Stimulated activated memory B cell treated with anti-CD40 and anti-IgM and Interleukin-4, amounts not matched to agents 10 μg/mL and 1 μg/mL and 100 μg/mL, for 72 hours (primary cell): ENCODE results near the gene FKBP15.
"Not testable (repeated sequence)": the region's sequence is repeated elsewhere in the genome, so short reads cannot be mapped to it uniquely, and the experiment has no call there.

ENCODE experiments used
- ATAC-seq: fragments of 150-1000 bp; cut with Tn5 transposase; 2 replicates; pipeline ENCODE4 v1.10.0; 2021
- H3K27ac Mint-ChIP-seq: one replicate; pipeline ENCODE4 v1.8.0; 2022; ENCODE audit warnings: mild to moderate bottlenecking, mixed read lengths
- H3K27me3 Mint-ChIP-seq: one replicate; pipeline ENCODE4 v1.8.0; 2022; ENCODE audit warnings: mixed read lengths
- H3K36me3 Mint-ChIP-seq: one replicate; pipeline ENCODE4 v1.8.0; 2022; ENCODE audit warnings: mixed read lengths
- H3K4me1 Mint-ChIP-seq: one replicate; pipeline ENCODE4 v1.8.0; 2022; ENCODE audit warnings: mixed read lengths
- H3K4me3 Mint-ChIP-seq: one replicate; pipeline ENCODE4 v1.8.0; 2022; ENCODE audit warnings: mild to moderate bottlenecking, moderate library complexity, mixed read lengths
- H3K9me3 Mint-ChIP-seq: one replicate; pipeline ENCODE4 v1.8.0; 2022; ENCODE audit warnings: mixed read lengths

FKBP15 gene

DNA sequence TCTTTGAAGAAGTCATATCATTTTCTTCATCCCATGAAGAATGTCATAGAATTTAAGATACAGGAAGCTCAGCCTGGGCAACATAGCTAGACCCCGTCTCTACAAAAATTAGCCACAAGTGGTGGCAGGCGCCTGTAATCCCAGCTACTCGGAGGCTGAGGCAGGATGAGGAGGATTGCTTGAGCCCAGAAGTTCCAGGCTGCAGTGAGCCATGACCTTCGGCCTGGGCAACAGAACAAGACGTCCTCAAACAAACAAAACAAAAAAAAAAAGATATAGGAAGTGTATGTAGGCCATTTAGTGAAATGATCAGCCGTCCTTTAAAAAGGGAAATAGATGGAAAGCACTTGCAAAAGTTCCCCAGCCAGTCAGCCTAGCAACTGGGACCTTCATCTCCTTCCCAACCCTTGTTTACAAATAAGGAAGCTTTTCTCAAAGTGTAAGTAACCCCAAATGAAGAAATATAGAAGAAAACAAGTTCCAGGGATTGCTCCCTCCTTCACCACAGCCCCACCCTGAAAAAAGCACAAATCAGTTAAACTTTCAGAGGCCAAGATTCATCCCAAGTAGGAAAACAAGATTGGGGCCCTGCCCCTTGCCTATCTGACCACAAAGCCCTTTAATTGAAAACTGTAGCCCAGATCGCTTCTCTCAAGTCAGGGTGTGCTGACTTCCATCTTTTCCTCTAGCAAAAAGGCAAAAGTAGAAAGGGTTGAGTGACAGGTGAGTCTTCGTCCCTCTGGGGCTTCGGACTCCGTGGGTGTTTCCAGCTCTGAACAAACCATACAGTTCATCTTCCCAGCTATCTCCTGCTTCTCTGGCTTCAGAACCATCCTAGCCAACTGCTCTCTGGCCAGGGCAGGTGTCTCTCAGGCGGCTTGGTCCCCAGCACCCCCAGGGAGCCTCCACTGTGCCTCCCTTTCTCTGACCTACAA lies 69.1 kb downstream of the FKBP15 start:
- Mint-ChIP-seq H3K9me3 (no peaks in the 10 kb centered on the region), H3K4me3 (peak overlapping the region; percentile 72), H3K27ac (peak overlapping the region; percentile 22), H3K27me3 (no peaks in the 10 kb centered on the region), H3K4me1 (peaks cover 24% of the 10 kb centered on the region), H3K36me3 (no peaks in the 10 kb centered on the region)
- ATAC-seq = no peak

DNA sequence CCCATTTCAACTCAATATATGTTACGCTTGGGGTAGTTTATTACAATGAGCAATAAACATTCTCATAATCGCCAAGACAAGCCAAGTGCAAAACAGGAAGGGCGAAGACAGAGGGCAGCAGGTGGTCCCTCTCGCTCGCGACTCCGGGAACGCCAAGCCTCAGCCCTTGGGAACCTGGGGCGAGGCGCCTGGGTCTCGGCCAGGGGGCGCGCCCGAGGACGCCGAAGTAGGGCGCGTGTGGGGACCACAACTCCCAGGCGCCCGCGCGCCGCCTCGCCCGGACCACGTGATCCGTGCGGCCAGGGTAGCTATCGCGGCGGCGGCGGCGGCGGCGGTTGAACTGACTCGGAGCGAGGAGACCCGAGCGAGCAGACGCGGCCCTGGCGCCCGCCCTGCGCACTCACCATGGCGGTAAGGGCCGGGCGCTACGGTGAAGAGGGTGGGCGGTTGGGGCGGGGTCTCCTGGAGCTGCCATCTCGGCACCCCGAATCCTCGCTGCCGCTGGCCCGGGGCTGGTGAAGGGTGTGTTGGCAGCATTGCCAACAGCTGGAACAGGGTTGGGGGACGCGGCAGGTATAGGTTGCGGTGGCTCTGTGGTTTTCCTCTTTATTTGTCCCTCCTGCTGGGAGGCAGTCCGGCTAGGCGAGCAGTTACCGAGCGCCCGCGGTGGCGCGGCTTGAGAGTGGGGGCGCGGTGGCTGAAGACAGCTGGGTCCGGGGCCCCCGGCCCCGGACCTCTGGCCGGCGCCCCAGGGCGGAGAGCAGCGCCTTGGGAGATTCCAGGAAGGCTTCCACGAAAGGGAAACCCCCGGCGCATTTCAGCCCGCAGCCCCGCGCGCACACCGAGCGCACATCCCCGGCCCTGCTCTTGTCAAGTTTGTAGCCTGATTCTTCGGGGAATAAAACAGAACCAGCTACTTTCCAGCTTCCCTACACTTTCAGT lies 70.1 kb downstream of the FKBP15 start, which contains the start of gene SLC31A2:
SLC31A2 (plus strand) TSS at position 338 of the 942 bp plus-strand sequence; CDS start at position 406, 68 bp downstream.
- Mint-ChIP-seq H3K27ac (peak within 1 kb of the TSS; percentile 22), H3K27me3 (peaks cover 6% of the 10 kb centered on the region), H3K36me3 (no peaks in the 10 kb centered on the region), H3K4me3 (peak within 1 kb of the TSS; percentile 72), H3K9me3 (no peaks in the 10 kb centered on the region), H3K4me1 (peaks cover 19% of the 10 kb centered on the region)
- peak; percentile 98 for ATAC-seq

DNA sequence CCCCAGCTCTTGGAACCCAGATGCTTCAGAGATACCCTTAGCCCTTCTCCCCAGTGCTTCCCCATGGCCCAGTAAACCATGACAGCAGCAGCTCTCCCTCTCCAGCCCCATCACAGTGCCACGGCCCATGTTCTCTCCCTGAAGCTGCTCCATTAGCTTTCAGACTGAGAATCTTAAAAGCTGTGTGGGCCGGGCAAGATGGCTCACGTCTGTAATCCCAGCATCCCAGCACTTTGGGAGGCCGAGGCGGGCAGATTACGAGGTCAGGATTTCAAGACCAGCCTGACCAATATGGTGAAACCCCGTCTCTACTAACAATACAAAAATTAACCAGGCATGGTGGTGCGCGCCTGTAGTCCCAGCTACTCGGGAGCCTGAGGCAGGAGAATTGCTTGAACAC lies 71.5 kb downstream of the FKBP15 start:
- H3K36me3 Mint-ChIP-seq, ATAC-seq, H3K4me3 Mint-ChIP-seq, H3K9me3 Mint-ChIP-seq, H3K27ac Mint-ChIP-seq: not testable (repeated sequence)
- H3K4me1 Mint-ChIP-seq = peaks cover 15% of the 10 kb centered on the region
- peaks cover 18% of the 10 kb centered on the region for H3K27me3 Mint-ChIP-seq

DNA sequence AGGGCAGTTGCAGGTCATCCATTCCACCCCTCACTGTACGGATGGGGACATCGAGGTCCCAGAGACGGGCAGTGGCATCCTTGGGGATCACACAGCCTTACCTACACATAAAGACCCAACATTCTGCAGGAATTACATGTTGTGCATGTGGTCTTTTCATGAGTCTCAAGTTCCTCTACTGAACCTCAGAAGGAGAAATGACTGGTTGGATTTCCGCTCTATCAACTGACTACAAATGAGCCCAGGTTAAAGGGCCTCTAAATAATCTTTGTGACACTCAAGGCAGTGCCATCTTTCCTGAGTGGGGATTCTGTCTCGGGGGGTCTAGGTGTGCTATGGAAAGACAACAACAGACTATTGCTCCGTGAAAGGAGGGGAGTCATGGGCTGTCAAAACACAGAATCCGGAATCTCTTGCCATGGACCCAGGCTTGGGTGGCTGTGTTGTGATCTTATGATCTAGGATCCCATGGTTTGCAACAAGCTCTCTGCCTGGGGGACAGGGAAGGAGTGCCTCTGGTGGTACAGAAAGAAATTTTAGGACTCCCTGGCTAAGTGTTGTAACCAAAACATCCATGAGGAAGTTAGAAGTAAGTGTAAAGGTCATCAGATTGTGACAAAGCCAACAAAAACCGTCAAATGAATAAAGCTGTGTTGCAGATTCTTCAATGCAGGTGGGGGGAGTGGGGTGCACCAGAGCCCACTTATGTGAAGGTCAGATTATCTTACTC lies 72.1 kb downstream of the FKBP15 start:
- peaks cover 15% of the 10 kb centered on the region for H3K4me1 Mint-ChIP-seq
- no peak overlapping the region for H3K27ac Mint-ChIP-seq
- peaks cover 24% of the 10 kb centered on the region for H3K27me3 Mint-ChIP-seq
- ATAC-seq = no peak
- H3K36me3 Mint-ChIP-seq = no peaks in the 10 kb centered on the region
- no peaks in the 10 kb centered on the region for H3K9me3 Mint-ChIP-seq
- H3K4me3 Mint-ChIP-seq = no peak overlapping the region

DNA sequence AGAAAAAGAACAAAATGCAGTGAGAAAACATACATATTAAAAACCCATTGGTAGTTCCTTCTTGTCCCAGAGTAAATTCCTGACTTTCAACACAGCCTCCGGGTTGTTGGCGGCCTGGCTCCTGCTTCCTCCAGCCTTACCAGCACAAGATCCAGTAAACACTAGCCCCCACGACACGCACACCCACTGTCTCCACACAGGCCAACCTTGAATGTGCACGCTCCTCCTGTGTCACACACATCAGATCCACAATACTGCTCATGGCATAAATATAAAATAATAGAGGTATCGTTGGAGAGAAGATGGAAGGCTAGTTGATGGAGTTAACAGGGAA lies 72.7 kb downstream of the FKBP15 start:
- Mint-ChIP-seq H3K36me3 (no peaks in the 10 kb centered on the region), H3K4me3 (no peak overlapping the region), H3K4me1 (peaks cover 15% of the 10 kb centered on the region), H3K27ac (no peak overlapping the region), H3K27me3 (peaks cover 28% of the 10 kb centered on the region), H3K9me3 (no peaks in the 10 kb centered on the region)
- no peak for ATAC-seq

DNA sequence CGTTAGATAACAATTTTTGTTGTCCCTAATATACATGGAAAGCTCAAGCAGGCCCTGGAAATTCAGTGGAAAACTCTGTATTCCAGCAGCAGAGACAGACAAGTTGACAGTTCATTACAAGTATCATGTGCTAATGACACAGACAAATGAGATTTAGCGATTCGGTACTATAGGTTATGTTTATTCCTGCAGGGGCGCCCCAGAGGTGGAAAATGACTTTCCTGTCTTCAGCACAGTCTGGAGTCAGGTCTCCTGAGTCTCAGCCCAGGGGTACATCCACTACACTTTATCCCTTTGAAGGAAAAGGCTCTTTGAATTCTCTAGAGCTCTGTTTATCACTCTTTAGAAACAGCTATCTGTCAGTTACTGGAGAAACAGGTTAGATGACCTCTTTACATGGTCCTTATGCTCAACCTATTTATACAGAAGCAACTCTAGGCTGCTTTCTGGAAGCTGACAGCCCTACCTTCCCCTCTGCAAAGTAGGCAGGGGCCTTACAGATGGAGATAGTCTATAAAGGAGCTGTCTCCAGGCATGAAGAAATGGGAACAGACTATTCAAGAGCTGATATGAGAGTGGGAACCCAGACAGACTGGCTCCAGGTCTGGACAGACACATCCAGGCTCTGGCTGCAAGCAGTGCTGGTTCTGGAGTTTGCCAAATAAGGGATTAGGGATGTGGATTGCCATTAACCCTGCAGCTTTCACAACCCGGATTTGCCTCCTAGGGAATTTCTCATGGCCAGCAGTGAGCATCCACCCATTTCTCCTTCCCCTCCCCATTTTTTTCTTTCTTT lies 77.4 kb downstream of the FKBP15 start:
- Mint-ChIP-seq H3K36me3 (no peaks in the 10 kb centered on the region), H3K4me1 (no peaks in the 10 kb centered on the region), H3K9me3 (peaks cover 5% of the 10 kb centered on the region), H3K27me3 (peaks cover 45% of the 10 kb centered on the region), H3K27ac (no peak overlapping the region), H3K4me3 (no peak overlapping the region)
- no peak for ATAC-seq

DNA sequence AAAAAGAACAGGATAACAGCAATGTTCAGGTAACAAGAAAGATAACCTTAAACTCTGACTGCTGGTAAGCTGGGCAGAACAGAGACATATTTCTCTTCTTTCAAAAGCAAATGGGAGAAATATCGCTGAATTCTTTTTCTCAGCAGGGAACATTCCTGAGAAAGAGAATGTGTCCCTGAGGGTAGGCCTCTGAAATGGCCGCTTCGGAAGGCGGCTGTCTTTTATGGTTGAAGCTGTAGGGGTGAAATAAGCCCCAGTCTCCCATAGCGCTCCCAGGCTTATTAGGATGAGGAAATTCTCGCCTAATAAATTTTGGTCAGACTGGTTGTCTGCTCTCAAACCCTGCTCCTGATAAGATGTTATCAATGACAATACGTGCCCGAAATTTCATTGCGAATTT lies 80.2 kb downstream of the FKBP15 start:
- H3K27me3 Mint-ChIP-seq = peaks cover 39% of the 10 kb centered on the region
- H3K27ac Mint-ChIP-seq, H3K4me1 Mint-ChIP-seq, H3K4me3 Mint-ChIP-seq, H3K36me3 Mint-ChIP-seq, H3K9me3 Mint-ChIP-seq, ATAC-seq: not testable (repeated sequence)

DNA sequence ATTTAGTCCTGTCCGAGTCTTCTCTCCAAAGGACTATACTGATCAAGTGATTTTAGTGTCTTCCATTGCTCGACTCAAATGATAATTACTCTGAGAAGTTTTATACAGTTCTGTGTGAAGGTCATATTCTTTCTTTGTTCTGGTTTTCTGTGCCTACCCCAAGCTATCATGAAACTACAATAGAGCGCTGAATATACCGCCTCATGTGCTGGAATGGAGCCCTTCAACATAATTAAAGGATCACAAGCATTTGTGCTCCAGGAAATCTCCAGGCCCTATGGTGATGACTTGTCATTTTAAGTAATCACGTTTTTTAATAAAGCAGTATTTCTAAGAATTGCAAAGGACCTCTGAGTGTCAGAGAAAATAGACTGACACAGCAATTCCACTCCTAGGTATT lies 81.1 kb downstream of the FKBP15 start:
- no peak overlapping the region for H3K27ac Mint-ChIP-seq
- H3K9me3 Mint-ChIP-seq = peaks cover 5% of the 10 kb centered on the region
- H3K36me3 Mint-ChIP-seq = no peaks in the 10 kb centered on the region
- no peaks in the 10 kb centered on the region for H3K4me1 Mint-ChIP-seq
- ATAC-seq = no peak
- H3K27me3 Mint-ChIP-seq = peaks cover 31% of the 10 kb centered on the region
- no peak overlapping the region for H3K4me3 Mint-ChIP-seq

DNA sequence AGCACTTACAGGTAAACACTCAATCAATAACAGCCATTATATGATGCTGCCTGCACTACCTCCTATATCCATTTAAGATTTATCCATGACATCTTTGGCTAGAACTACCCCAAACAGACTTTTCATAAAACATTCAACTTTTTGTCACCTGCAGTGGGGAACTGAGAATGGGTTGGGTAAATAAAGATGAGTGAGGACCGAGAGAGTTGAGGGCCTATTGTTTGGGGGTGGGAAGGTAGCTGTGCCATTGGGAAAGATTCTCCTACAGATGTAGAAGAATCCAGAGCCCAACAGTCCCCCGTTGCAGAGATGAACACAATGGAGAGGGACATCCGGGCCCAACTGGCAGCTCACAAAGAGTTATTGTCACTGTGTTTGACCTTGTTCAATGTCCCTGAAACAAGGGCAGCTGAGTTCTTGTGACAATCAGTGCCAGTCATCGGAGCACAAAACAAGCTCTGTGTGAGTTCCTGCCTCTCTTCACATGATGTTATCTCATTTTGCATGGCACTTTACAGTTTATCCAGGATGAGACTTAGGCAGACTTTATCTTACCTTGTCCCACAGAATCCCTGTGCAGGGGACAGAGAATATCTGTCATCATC lies 81.8 kb downstream of the FKBP15 start:
- Mint-ChIP-seq H3K4me3 (no peak overlapping the region), H3K27ac (no peak overlapping the region), H3K36me3 (no peaks in the 10 kb centered on the region), H3K4me1 (no peaks in the 10 kb centered on the region), H3K27me3 (peaks cover 25% of the 10 kb centered on the region), H3K9me3 (peaks cover 5% of the 10 kb centered on the region)
- no peak for ATAC-seq

DNA sequence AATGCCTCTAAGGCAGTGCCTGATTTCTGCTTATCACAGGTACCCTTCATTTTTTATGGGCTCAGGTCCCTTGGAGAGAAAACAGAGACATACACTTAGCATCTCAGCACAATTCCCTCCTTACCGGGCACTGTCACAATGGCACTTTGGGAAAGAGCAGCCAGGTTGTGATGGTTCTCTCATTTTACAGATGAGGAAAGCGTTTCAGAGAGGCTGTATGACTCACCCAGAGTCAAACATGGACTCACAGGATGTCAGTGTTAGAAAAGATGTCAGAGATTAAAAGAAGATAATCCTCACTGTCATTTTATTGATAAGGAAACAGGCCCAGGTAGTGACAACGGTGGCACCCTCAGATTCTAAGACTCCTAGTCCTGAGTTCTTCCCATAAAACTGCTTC lies 82.3 kb downstream of the FKBP15 start:
- Mint-ChIP-seq H3K9me3 (peaks cover 5% of the 10 kb centered on the region), H3K27me3 (peaks cover 19% of the 10 kb centered on the region), H3K4me1 (no peaks in the 10 kb centered on the region), H3K36me3 (no peaks in the 10 kb centered on the region), H3K4me3 (no peak overlapping the region), H3K27ac (no peak overlapping the region)
- ATAC-seq = no peak

DNA sequence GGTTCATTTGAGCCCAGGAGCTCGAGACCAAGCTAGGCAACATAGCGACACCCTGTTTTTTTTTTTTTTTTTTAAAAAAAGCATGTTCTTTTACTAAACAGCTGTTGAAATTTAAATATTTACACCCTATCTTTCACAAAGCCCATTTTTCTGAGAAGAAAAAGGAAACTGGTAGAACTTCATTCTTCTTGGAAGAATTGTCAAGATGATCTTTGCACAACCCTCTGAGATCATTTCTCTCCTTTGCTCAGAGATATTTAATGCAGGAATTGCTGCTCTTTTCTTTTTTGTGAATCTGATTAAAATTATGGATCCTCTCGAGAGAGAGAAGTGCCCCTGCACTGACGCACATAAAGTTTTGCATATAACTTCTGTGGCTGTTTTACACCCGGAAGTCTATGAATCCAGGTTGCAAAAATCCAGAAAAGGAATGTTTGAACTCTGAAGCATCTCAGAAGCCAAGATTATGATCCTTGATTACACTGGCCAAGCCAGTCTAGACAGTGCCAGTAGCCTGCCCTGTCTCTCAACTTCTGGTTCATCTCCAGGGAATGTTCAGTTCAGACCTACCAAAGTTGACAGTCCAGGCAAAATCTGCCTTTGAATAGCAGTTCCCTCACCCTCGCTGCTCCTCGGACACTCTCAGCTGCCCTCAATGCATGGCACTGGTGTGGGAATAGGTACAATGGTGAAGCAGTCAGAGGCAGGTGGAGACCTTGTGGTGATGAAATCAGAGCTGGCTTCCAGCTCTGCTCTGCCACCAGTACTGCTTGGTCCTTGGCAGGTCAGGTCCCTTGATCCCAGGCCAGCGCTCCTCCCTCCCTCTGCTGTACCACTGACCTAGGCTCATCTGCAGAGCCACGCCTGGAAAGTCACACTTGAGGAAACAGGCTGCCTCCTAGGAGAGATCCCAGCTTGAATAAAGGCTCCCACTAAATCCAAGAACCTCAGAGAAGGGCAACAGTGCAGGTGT lies 83.6 kb downstream of the FKBP15 start:
- no peaks in the 10 kb centered on the region for H3K36me3 Mint-ChIP-seq
- no peak overlapping the region for H3K27ac Mint-ChIP-seq
- peaks cover 9% of the 10 kb centered on the region for H3K27me3 Mint-ChIP-seq
- ATAC-seq = no peak
- H3K9me3 Mint-ChIP-seq = peaks cover 5% of the 10 kb centered on the region
- no peak overlapping the region for H3K4me3 Mint-ChIP-seq
- no peaks in the 10 kb centered on the region for H3K4me1 Mint-ChIP-seq

DNA sequence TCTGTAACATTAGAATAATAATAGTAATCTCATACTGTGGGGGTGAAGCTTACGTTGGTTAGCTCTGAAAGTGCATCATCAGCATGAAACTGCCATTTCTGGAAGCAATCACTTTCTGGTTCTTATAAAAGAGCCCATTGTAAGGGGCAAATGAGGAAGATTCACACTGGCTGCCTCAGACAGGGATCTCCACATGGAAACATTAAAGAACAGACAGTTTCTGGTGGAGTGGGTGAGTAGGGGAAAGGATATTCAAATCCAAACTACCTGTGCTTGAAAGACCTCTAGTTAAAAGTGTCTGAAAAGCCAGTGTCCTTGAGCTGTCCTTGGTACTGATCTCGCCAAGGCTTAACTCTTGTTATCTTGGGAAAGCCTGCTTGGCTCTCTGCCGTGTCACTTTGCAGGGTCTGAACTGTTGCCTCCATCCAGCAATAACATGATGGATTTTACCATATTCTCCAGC lies 89.4 kb downstream of the FKBP15 start:
- no peak overlapping the region for H3K27ac Mint-ChIP-seq
- no peak for ATAC-seq
- H3K27me3 Mint-ChIP-seq = peaks cover 22% of the 10 kb centered on the region
- no peaks in the 10 kb centered on the region for H3K9me3 Mint-ChIP-seq
- H3K36me3 Mint-ChIP-seq = no peaks in the 10 kb centered on the region
- no peak overlapping the region for H3K4me3 Mint-ChIP-seq
- no peaks in the 10 kb centered on the region for H3K4me1 Mint-ChIP-seq

DNA sequence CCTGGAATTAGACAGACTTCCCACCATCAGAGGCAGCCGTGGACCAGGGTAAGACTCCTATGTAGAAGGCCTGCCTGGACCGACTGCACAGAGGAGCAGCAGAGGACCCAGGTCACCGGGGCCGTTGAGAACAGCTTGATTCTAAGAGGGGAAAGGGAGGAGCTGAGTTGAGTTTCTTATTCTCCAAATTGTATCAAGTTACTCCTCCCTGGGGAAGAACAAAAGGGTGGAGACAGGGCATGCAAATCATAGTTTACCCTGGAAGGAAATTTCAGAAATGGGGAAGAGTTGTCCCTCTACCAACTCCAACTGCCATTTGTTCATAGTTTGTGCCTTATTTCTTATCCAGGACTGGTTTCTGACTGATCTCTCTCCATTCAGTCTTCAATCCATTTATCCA lies 91.2 kb downstream of the FKBP15 start:
- H3K4me1 Mint-ChIP-seq = no peaks in the 10 kb centered on the region
- H3K27me3 Mint-ChIP-seq = peaks cover 22% of the 10 kb centered on the region
- no peak overlapping the region for H3K4me3 Mint-ChIP-seq
- no peak overlapping the region for H3K27ac Mint-ChIP-seq
- no peaks in the 10 kb centered on the region for H3K36me3 Mint-ChIP-seq
- no peak for ATAC-seq
- H3K9me3 Mint-ChIP-seq = no peaks in the 10 kb centered on the region
